ACHN (cell line): ENCODE data around the gene TNRC6C.
"Not testable (repeated sequence)": the region's sequence is repeated elsewhere in the genome, so short reads cannot be mapped to it uniquely, and the experiment has no call there.

Experiments used
- DNase-seq: peaks from one replicate; pipeline ENCODE4 v3.0.0-alpha.2; 2015
- in situ Hi-C: cut with HindIII; loops from 2 replicates; pipeline ENCODE4 v1.10.0; 2017; ENCODE audit warnings: low sequenced_read_pairs, low pct_ligation_motif_present, low pct_unique_long_range_greater_than_20kb

TNRC6C gene

DNA sequence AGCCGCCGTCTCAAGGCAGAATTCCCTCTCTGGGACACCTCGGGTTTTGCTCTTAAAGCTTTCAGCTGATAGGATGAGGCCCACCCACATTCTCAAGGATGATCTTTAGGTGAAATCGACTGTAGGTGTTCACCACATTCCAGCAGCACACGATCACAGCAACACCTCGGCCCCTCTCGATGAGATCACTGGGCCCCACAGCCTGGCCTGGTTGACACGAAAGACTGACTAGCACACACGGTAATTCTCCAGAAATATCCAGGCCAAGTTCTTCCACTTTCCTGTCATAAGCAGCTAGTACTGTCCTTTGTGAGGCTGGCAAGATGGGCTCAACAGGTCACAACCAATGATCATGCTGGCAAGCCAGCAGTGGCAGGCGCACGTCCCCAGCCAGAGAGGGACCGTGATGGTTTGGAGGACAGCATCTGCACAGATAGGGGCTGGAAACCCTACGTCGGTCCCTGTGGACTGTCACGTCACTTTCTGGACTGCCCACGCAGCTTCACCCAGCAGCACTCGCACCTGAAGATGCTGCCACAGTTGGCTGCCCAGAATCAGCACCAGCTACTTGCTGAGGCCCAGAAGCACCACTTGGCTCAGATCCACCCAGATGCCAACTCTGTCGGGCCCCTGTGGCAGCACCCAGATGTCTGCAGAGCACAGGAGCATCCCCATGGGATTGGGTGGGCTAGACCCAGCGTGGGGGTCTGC is 152.7 kb downstream of the TNRC6C start:
- no peak for DNase-seq
- in situ Hi-C loops, result no loop called here

DNA sequence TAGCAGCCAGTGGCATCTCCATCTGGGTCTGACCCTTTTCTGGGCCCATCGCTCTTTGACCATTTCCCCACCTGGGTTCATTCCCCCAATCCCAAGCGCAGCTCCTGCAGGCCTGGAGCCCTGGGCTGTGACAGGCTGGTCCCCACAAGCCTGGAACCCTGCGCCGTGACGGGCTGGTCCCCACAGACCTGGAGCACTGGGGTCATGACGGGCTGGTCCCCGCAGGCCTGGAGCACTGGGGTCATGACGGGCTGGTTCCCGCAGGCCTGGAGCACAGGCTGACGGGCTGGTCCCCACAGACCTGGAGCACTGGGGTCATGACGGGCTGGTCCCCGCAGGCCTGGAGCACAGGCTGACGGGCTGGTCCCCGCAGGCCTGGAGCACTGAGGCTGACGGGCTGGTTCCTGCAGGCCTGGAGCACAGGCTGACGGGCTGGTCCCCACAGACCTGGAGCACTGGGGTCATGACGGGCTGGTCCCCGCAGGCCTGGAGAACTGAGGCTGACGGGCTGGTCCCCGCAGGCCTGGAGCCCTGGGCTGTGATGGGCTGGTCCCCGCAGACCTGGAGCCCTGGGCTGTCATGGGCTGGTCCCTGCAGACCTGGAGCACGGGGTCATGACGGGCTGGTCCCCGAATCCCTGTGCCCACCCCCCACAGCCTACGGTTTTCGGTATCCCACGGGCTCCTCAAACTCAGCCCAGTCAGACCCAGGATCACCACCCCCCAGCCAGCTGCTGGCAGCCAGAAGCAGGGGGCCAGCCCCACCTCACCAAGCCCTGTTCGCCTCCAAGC is 153.4 kb downstream of the TNRC6C start:
- in situ Hi-C loops, result no loop called here
- no peak for DNase-seq

- in situ Hi-C loops, result no loop called here
- DNase-seq, result peak; percentile 64
These were observed 154.3 kb downstream of the TNRC6C start for GRCh38 chr17:78112518-78113471.

DNA sequence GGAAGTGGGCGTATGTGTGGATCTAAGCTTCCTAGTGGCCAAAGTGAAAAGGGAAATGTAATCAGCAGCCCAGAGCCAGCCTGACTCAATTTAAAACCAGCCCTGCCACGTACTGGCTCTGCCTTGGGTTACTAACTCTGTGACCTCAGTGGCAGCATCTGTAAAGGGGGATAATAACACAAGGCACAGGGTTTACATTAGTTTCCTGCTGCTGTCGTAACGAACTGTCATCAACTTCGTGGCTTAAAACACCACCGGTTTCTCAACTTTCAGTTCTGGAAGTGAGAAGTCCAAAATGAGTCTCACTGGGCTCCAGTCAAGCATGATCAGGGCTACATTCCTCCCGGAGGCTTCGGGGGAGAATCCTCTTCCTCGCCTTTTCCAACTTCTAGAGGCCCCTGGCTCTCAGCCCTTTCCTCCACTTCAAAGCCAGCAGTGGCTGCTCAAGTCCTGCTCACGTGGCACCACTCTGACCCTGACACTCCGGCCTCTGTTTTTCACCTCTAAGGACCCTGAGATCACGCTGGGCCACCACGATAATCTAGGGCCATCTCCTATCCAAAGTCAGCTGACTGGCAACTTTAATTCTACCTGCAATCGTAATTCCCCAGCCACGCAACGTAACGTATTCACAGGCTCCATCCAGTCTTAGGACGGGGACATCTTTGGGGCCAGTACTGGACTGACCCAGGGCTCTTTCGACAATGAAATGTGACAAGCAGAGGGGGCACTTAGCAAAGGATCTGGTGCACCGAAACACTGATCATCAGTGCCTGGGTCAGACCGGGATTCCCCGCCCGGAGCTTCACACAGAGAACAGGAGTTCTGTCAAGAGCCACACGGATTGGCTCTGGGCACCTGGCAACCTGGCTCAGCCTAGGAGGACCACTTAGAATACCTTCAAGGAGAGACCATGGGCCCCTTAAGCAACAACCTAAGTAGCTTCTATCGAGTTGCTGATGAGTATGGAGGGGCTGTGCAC is 155.6 kb downstream of the TNRC6C start:
- no peak for DNase-seq

DNA sequence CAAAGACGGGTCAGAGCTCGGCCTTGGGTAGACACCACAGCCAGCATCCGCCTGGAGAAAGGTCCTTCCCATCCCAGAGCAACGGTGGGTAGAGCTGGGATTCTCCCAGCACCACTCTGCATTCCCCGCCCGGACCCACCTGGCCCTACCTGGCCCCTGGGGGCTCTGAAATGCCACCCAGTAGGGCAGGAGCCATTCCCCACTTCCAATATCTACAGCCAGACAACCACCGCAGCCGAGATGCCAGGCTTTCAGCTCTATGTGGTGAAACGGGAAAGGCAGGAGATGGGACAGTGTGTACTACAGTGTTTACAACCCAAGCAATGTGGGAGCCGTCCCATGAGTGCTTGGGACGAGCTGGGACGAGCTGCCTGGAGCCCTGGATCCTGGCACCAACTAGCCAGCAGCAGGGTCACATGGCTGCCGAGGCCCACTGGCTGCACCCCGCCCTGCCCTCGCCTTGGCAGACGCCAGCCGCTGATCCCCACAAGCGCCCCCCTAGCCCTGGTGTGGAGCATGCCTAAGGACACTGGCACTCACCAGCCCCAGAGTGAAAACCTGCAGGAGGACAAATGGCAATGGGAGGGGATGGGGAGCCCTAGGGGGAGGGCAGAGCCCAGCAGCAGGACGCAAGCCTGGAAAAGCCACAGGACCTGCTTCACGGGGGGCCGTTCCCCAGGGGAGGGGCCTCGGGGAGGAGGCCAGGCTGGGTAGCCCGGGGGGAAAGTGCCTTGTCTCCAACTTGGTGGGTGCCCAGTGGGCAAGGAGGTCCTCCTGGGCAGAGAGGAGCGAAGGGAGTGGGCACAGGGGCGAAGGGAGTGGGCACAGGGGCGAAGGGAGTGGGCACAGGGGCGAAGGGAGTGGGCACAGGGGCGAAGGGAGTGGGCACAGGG is 156.6 kb downstream of the TNRC6C start:
- no peak for DNase-seq
- in situ Hi-C loops, result no loop called here

More for the DNA sequence above, 155.6 kb downstream of the TNRC6C start:
- in situ Hi-C loops, result no loop called here

GRCh38 chr17:78115803-78116202 is 157.3 kb downstream of the TNRC6C start:
- DNase-seq, in situ Hi-C loops: not testable (repeated sequence)

- no peak for DNase-seq
- in situ Hi-C loops, result no loop called here
These were observed 157.9 kb downstream of the TNRC6C start for GRCh38 chr17:78116411-78116810.

- peak; percentile 47 for DNase-seq
- in situ Hi-C loops, result no loop called here
These were observed 158.8 kb downstream of the TNRC6C start for GRCh38 chr17:78117027-78117981.

DNA sequence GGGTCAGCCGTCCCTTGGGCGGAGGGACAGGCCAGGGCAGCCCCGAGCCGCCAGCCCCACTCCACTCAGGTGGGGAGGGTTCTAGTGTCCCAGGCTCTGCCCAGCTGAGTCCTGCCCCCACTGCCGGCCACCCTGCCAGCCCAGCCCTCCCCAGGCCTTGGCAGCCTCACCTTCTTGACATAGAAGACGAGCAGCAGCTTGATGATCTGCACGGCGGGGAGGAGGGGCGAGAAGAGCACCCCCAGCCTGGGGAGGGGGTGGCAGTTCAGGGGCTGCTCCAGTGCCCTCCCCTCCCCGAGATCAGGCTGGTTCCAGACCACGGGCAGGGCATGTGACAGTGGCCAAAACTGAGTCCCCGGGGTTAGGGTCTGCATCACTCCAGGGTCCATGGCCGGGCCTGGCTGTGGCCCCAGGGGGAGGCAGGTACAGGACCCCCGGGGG is 160.3 kb downstream of the TNRC6C start:
- no peak for DNase-seq
- in situ Hi-C loops, result no loop called here

GRCh38 chr17:78120537-78120936 is 162.0 kb downstream of the TNRC6C start:
- in situ Hi-C loops, result no loop called here
- DNase-seq, result no peak

GRCh38 chr17:78120971-78121800 is 162.7 kb downstream of the TNRC6C start:
- in situ Hi-C loops, result no loop called here
- DNase-seq, result no peak

DNA sequence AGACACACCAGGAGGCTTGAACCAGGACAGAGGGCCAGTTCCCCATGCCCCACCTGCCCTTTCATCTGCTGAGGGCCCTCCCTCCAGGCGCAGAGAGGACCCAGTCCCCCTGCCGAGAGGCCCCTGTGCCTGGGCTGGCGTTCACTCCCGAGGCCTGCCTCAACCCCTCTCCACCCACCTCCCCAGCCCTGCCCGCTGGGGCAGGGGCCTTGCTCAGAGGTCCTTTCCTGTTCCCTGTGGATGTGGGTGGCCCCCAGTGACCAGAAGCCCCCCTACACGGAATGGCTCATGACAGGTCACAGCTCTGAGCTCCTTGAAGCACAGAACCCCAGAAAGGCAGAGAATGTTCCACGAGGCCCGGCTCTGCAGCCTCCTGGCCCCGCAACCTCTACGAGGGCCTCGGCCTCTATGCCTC is 163.3 kb downstream of the TNRC6C start:
- DNase-seq, result no peak
- in situ Hi-C loops, result no loop called here

DNA sequence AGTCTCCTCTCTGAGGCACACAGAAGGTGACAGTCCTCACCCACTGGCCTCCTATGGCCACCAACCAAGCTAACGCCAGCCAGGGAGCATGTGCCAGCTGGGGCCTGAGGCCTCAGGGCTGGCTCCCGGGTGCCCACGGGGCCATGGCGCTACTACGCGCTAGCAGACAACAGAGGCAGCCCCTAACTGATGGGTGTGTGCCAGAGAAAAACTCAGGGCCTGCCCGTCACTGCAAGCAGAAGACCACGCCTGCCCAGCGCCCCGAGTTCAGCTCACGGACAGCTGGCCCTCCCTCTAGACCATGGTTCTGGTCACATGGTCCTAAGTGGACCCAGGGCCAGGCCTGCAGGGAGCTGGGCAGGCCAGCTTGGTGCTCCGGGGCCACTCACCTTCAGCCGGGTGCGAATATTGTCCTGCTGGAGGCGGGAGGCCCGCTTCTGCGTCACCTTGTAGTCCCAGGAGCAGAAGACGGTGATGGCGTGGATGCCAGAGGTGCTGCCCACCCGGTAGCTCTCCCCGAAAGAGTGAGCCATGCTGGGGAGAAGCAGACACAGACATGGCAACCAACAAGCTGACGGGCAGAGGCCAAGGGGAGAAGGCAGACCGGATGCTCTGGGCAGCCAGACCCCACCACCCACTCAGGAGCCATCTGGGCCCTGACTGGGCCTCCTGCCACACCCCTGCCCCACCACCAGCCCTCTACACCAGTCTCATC is 163.9 kb downstream of the TNRC6C start:
- DNase-seq, result no peak
- in situ Hi-C loops, result no loop called here

GRCh38 chr17:78122931-78123249 is 164.4 kb downstream of the TNRC6C start:
- DNase-seq, result no peak
- in situ Hi-C loops, result no loop called here
